GM19043 (cell line): ENCODE data around the gene KPNB1.

Source experiments
- ATAC-seq: cut with Tn5 transposase; IDR thresholded peaks from one replicate; pipeline ENCODE4 v1.9.1; 2021; ENCODE audit warnings: low read depth; ENCODE audit not compliant: unreplicated experiment

The KPNB1 gene

GRCh38 chr17:47708864-47709541 lies 59.3 kb downstream of the KPNB1 start:
- ATAC-seq, result no peak

- ATAC-seq, result no peak
These were observed 59.9 kb downstream of the KPNB1 start for GRCh38 chr17:47709594-47709993.

- no peak for ATAC-seq
These were observed 61.8 kb downstream of the KPNB1 start for GRCh38 chr17:47711366-47712099.

GRCh38 chr17:47712330-47713023 lies 62.8 kb downstream of the KPNB1 start:
- ATAC-seq, result no peak

- ATAC-seq, result no peak
These were observed 64.4 kb downstream of the KPNB1 start for GRCh38 chr17:47713980-47714700.

- ATAC-seq, result no peak
These were observed 65.2 kb downstream of the KPNB1 start for GRCh38 chr17:47714773-47715396.

- ATAC-seq, result no peak
These were observed 66.1 kb downstream of the KPNB1 start for GRCh38 chr17:47715669-47716325.

- no peak for ATAC-seq
These were observed 66.7 kb downstream of the KPNB1 start for GRCh38 chr17:47716375-47716774.

GRCh38 chr17:47717261-47717697 lies 67.6 kb downstream of the KPNB1 start:
- ATAC-seq, result no peak

- no peak for ATAC-seq
These were observed 68.4 kb downstream of the KPNB1 start for GRCh38 chr17:47717979-47718621.

- no peak for ATAC-seq
These were observed 69.1 kb downstream of the KPNB1 start for GRCh38 chr17:47718634-47719405.

- ATAC-seq, result no peak
These were observed 69.9 kb downstream of the KPNB1 start for GRCh38 chr17:47719411-47720152.

- ATAC-seq, result no peak
These were observed 70.5 kb downstream of the KPNB1 start for GRCh38 chr17:47720196-47720595.

- ATAC-seq, result no peak
These were observed 71.2 kb downstream of the KPNB1 start for GRCh38 chr17:47720754-47721533.

- no peak for ATAC-seq
These were observed 72.0 kb downstream of the KPNB1 start for GRCh38 chr17:47721725-47722124.

- ATAC-seq, result no peak
These were observed 75.0 kb downstream of the KPNB1 start for GRCh38 chr17:47724705-47725104.

GRCh38 chr17:47725446-47726111 lies 75.9 kb downstream of the KPNB1 start:
- ATAC-seq, result no peak
